Uterus (tissue), 2 donors: Measurements from ENCODE around the gene ANXA9.
A peak's percentile ranks its signal among the peaks of the same experiment; 100 is the strongest.

Source experiments
- POLR2A ChIP-seq, 2 donors: fragments of 450-650 bp; IDR thresholded peaks; one replicate each; pipeline ENCODE4 v1.6.1; 2016; ENCODE audit warnings: antibody characterized with exemption in 2 of 2, mild to moderate bottlenecking in 1 of 2, moderate library complexity in 1 of 2
- TF ChIP-seq, protein P1 (sequence below), 4 experiments: fragments of 200-600 bp in 2 of 4; fragments of 450-650 bp in 2 of 4; sonication (generic) in 2 of 4; IDR thresholded peaks; one replicate each; pipeline ENCODE4 v1.5.1; 2016 to 2019; ENCODE audit warnings: antibody characterized with exemption in 4 of 4, mild to moderate bottlenecking in 2 of 4, moderate library complexity in 1 of 4

GRCh38 chr1:151024540-151025146 is 42.6 kb downstream of the ANXA9 start:
- TF ChIP-seq, protein P1, sequence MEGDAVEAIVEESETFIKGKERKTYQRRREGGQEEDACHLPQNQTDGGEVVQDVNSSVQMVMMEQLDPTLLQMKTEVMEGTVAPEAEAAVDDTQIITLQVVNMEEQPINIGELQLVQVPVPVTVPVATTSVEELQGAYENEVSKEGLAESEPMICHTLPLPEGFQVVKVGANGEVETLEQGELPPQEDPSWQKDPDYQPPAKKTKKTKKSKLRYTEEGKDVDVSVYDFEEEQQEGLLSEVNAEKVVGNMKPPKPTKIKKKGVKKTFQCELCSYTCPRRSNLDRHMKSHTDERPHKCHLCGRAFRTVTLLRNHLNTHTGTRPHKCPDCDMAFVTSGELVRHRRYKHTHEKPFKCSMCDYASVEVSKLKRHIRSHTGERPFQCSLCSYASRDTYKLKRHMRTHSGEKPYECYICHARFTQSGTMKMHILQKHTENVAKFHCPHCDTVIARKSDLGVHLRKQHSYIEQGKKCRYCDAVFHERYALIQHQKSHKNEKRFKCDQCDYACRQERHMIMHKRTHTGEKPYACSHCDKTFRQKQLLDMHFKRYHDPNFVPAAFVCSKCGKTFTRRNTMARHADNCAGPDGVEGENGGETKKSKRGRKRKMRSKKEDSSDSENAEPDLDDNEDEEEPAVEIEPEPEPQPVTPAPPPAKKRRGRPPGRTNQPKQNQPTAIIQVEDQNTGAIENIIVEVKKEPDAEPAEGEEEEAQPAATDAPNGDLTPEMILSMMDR (IDR thresholded peaks at IDR 0.05), result peak; percentile 52 to 75 (median 68)
- TF ChIP-seq POLR2A (IDR thresholded peaks at IDR 0.05), result no peak
